Suprapubic skin (tissue), 4 donors: Measurements from ENCODE around the gene SMG9.

ENCODE experiments used
- POLR2A ChIP-seq, 2 donors: fragments of 450-650 bp; IDR thresholded peaks; one replicate each; pipeline ENCODE4 v1.6.1; 2017; ENCODE audit warnings: antibody characterized with exemption in 2 of 2, mild to moderate bottlenecking in 2 of 2, moderate library complexity in 2 of 2
- POLR2AphosphoS5 ChIP-seq, 3 donors: sonication (generic); formaldehyde crosslinking; IDR thresholded peaks; one replicate each; pipeline ENCODE4 v1.6.1; 2017; ENCODE audit warnings: antibody characterized with exemption in 3 of 3
- TF ChIP-seq, protein P1 (sequence below), 2 donors: fragments of 200-600 bp in 1 of 2; fragments of 450-650 bp in 1 of 2; sonication (generic) in 1 of 2; IDR thresholded peaks; one replicate each; pipeline ENCODE4 v1.5.1; 2016 to 2019; ENCODE audit warnings: antibody characterized with exemption in 2 of 2, mild to moderate bottlenecking in 1 of 2, moderate library complexity in 1 of 2

GRCh38 chr19:43724896-43725295, 29.9 kb downstream of the SMG9 start:
- TF ChIP-seq POLR2AphosphoS5 (IDR thresholded peaks at IDR 0.05) (no peak), POLR2A (IDR thresholded peaks at IDR 0.05) (no peak)
- TF ChIP-seq, protein P1, sequence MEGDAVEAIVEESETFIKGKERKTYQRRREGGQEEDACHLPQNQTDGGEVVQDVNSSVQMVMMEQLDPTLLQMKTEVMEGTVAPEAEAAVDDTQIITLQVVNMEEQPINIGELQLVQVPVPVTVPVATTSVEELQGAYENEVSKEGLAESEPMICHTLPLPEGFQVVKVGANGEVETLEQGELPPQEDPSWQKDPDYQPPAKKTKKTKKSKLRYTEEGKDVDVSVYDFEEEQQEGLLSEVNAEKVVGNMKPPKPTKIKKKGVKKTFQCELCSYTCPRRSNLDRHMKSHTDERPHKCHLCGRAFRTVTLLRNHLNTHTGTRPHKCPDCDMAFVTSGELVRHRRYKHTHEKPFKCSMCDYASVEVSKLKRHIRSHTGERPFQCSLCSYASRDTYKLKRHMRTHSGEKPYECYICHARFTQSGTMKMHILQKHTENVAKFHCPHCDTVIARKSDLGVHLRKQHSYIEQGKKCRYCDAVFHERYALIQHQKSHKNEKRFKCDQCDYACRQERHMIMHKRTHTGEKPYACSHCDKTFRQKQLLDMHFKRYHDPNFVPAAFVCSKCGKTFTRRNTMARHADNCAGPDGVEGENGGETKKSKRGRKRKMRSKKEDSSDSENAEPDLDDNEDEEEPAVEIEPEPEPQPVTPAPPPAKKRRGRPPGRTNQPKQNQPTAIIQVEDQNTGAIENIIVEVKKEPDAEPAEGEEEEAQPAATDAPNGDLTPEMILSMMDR (IDR thresholded peaks at IDR 0.05), result no peak
